H9 (cell line): ENCODE measurements around the gene CWC27. TPM values are rescaled to one million over a fixed set of nuclear protein-coding genes. Genes with fewer than 3 reads are reported as not detected.

Experiments
- DNase-seq: peaks from one replicate; pipeline ENCODE4 v3.0.0-alpha.2; 2017
- H2AFZ ChIP-seq: one replicate; pipeline ENCODE4 v1.6.1; 2013; ENCODE audit warnings: mild to moderate bottlenecking, low read length, control low read depth, moderate library complexity
- H2AK5ac ChIP-seq: 2 replicates; pipeline ENCODE4 v1.6.1; 2013; ENCODE audit warnings: low read length, control low read depth, mixed read lengths; ENCODE audit not compliant: insufficient read length
- H2BK120ac ChIP-seq: one replicate; pipeline ENCODE4 v1.6.1; 2013; ENCODE audit warnings: low read depth, mild to moderate bottlenecking, low read length, control low read depth, inconsistent platforms; ENCODE audit not compliant: poor library complexity, severe bottlenecking
- H2BK12ac ChIP-seq: 2 replicates; pipeline ENCODE4 v1.6.1; 2013; ENCODE audit warnings: low read length, control low read depth, mixed read lengths, low read depth; ENCODE audit not compliant: insufficient read length
- H2BK15ac ChIP-seq: 2 replicates; pipeline ENCODE4 v1.6.1; 2013; ENCODE audit warnings: low read depth, low read length, control low read depth
- H2BK20ac ChIP-seq: one replicate; pipeline ENCODE4 v1.6.1; 2013; ENCODE audit warnings: low read depth, mild to moderate bottlenecking, low read length, control low read depth, inconsistent platforms; ENCODE audit not compliant: poor library complexity, severe bottlenecking
- H2BK5ac ChIP-seq: 2 replicates; pipeline ENCODE4 v1.6.1; 2013; ENCODE audit warnings: low read length, control low read depth, mixed read lengths; ENCODE audit not compliant: insufficient read length
- H3K14ac ChIP-seq: 2 replicates; pipeline ENCODE4 v1.6.1; 2013; ENCODE audit warnings: low read length, control low read depth; ENCODE audit not compliant: insufficient read depth
- H3K18ac ChIP-seq: 2 replicates; pipeline ENCODE4 v1.6.1; 2013; ENCODE audit warnings: low read depth, mild to moderate bottlenecking, mixed read lengths, low read length, control low read depth; ENCODE audit not compliant: insufficient read length
- H3K23ac ChIP-seq: 2 replicates; pipeline ENCODE4 v1.6.1; 2013; ENCODE audit warnings: low read length, control low read depth, mixed read lengths, low read depth; ENCODE audit not compliant: insufficient read length
- H3K23me2 ChIP-seq: 2 replicates; pipeline ENCODE4 v1.6.1; 2013; ENCODE audit warnings: low read depth, mild to moderate bottlenecking, mixed read lengths, low read length, control low read depth; ENCODE audit not compliant: insufficient read length, poor library complexity, severe bottlenecking
- H3K27ac ChIP-seq: 2 replicates; pipeline ENCODE4 v1.5.1; 2013; ENCODE audit warnings: low read length, control low read depth, mixed read lengths, low read depth; ENCODE audit not compliant: insufficient read length
- H3K27me3 ChIP-seq: 2 replicates; pipeline ENCODE4 v1.6.1; 2013; ENCODE audit warnings: low read length, control low read depth, inconsistent platforms; ENCODE audit not compliant: insufficient read depth
- H3K4ac ChIP-seq: 2 replicates; pipeline ENCODE4 v1.6.1; 2013; ENCODE audit warnings: low read depth, mild to moderate bottlenecking, control low read depth, inconsistent platforms, low read length, moderate library complexity
- H3K4me1 ChIP-seq: 2 replicates; pipeline ENCODE4 v1.6.1; 2013; ENCODE audit warnings: low read length, control low read depth, inconsistent platforms; ENCODE audit not compliant: insufficient read depth
- H3K4me2 ChIP-seq: 2 replicates; pipeline ENCODE4 v1.6.1; 2013; ENCODE audit warnings: low read length, control low read depth, mixed read lengths; ENCODE audit not compliant: insufficient read length, insufficient read depth
- H3K56ac ChIP-seq: 2 replicates; pipeline ENCODE4 v1.6.1; 2013; ENCODE audit warnings: low read depth, mild to moderate bottlenecking, mixed read lengths, low read length, control low read depth; ENCODE audit not compliant: insufficient read length
- H3K79me1 ChIP-seq: 2 replicates; pipeline ENCODE4 v1.6.1; 2013; ENCODE audit warnings: low read depth, mild to moderate bottlenecking, moderate library complexity, low read length, control low read depth, inconsistent platforms; ENCODE audit not compliant: insufficient read depth, poor library complexity, severe bottlenecking
- H3K79me2 ChIP-seq: 2 replicates; pipeline ENCODE4 v1.6.1; 2013; ENCODE audit warnings: low read length, control low read depth, inconsistent platforms; ENCODE audit not compliant: insufficient read depth
- H3K9ac ChIP-seq: 2 replicates; pipeline ENCODE4 v1.6.1; 2013; ENCODE audit warnings: low read length, control low read depth, mixed read lengths; ENCODE audit not compliant: insufficient read length; ENCODE audit errors: extremely low read depth
- H3K9me3 ChIP-seq: one replicate; pipeline ENCODE4 v1.6.1; 2013; ENCODE audit warnings: low read depth, low read length, inconsistent platforms; ENCODE audit not compliant: control insufficient read depth
- H3T11ph ChIP-seq: one replicate; pipeline ENCODE4 v1.6.1; 2013; ENCODE audit warnings: mild to moderate bottlenecking, low read length, control low read depth, inconsistent platforms
- H4K20me1 ChIP-seq: one replicate; pipeline ENCODE4 v1.6.1; 2013; ENCODE audit not compliant: control insufficient read depth, insufficient read length, insufficient read depth
- H4K5ac ChIP-seq: 2 replicates; pipeline ENCODE4 v1.6.1; 2013; ENCODE audit warnings: low read depth, mild to moderate bottlenecking, mixed read lengths, low read length, control low read depth; ENCODE audit not compliant: insufficient read length
- H4K8ac ChIP-seq: replicated peaks from 2 replicates; pipeline ENCODE4 v1.6.1; 2013; ENCODE audit warnings: low read length, control low read depth, mixed read lengths, low read depth; ENCODE audit not compliant: insufficient read length
- H4K91ac ChIP-seq: 2 replicates; pipeline ENCODE4 v1.6.1; 2013; ENCODE audit warnings: low read depth, mild to moderate bottlenecking, moderate library complexity, mixed read lengths, low read length, control low read depth; ENCODE audit not compliant: insufficient read length
- H3K27ac Mint-ChIP-seq, 3 experiments: 2 replicates in 2 of 3; 3 replicates in 1 of 3; pipeline ENCODE4 v1.8.0; 2020 to 2021; ENCODE audit warnings: mixed read lengths in 3 of 3, mild to moderate bottlenecking in 1 of 3, moderate library complexity in 1 of 3
- H3K27me3 Mint-ChIP-seq: 2 replicates; pipeline ENCODE4 v1.8.0; 2021; ENCODE audit warnings: low read depth, mild to moderate bottlenecking, moderate library complexity, mixed read lengths
- H3K36me3 Mint-ChIP-seq, 3 experiments: 2 replicates in 2 of 3; 3 replicates in 1 of 3; pipeline ENCODE4 v1.8.0; 2020 to 2021; ENCODE audit warnings: low read depth in 3 of 3, mixed read lengths in 3 of 3; ENCODE audit not compliant: insufficient read depth in 1 of 3
- H3K4me1 Mint-ChIP-seq, 2 experiments: 2 replicates each; pipeline ENCODE4 v1.8.0; 2020; ENCODE audit warnings: mixed read lengths in 2 of 2
- H3K4me3 Mint-ChIP-seq, 2 experiments: 2 replicates in 1 of 2; 3 replicates in 1 of 2; pipeline ENCODE4 v1.8.0; 2020 to 2021; ENCODE audit warnings: mild to moderate bottlenecking in 2 of 2, mixed read lengths in 2 of 2, moderate library complexity in 1 of 2
- H3K9me3 Mint-ChIP-seq, 2 experiments: 2 replicates in 1 of 2; 3 replicates in 1 of 2; pipeline ENCODE4 v1.8.0; 2020; ENCODE audit warnings: mild to moderate bottlenecking in 2 of 2, mixed read lengths in 2 of 2, moderate library complexity in 1 of 2
- total RNA-seq: library from RNA; stranded (reverse); gene quantifications from 2 replicates; pipeline ENCODE4 v1.2.1, GENCODE V29; 2021
- TF ChIP-seq, protein P1 (sequence below): fragments of 200-600 bp; sonication (generic); conservative IDR thresholded peaks from 3 replicates; pipeline ENCODE4 v1.8.0; 2021; ENCODE audit warnings: antibody characterized with exemption, mild to moderate bottlenecking

CWC27 gene
- total RNA-seq, 1 experiment from 2014 or later = 41.9 TPM

GRCh38 chr5:65017636-65018035 lies 248.9 kb downstream of the CWC27 start:
- Histone ChIP-seq H3K27me3 (no peaks in the 10 kb centered on the region), H3K4ac (no peak overlapping the region), H2BK15ac (no peak overlapping the region), H2AK5ac (no peak overlapping the region), H4K20me1 (no peaks in the 10 kb centered on the region), H3K56ac (no peak overlapping the region), H4K91ac (no peak overlapping the region), H3K18ac (no peak overlapping the region), H3K79me2 (no peaks in the 10 kb centered on the region), H3K27ac (no peak overlapping the region), H2BK120ac (no peak overlapping the region), H2BK5ac (no peak overlapping the region), H3T11ph (no peak overlapping the region), H2AFZ (no peak overlapping the region), H3K4me1 (no peaks in the 10 kb centered on the region), H3K4me2 (no peak overlapping the region), H4K8ac (no peak overlapping the region), H3K14ac (no peak overlapping the region), H3K9ac (no peak overlapping the region), H3K23ac (no peak overlapping the region), H3K23me2 (no peaks in the 10 kb centered on the region), H3K9me3 (no peaks in the 10 kb centered on the region), H3K79me1 (no peaks in the 10 kb centered on the region), H2BK12ac (no peak overlapping the region), H4K5ac (no peak overlapping the region), H2BK20ac (no peak overlapping the region)
- no peak overlapping the region for H3K27ac Mint-ChIP-seq
- no peaks in the 10 kb centered on the region for H3K4me1 Mint-ChIP-seq
- no peak for DNase-seq
- no peaks in the 10 kb centered on the region; a peak in 1 of 7 replicates for H3K36me3 Mint-ChIP-seq
- H3K9me3 Mint-ChIP-seq = no peaks in the 10 kb centered on the region
- TF ChIP-seq, protein P1, sequence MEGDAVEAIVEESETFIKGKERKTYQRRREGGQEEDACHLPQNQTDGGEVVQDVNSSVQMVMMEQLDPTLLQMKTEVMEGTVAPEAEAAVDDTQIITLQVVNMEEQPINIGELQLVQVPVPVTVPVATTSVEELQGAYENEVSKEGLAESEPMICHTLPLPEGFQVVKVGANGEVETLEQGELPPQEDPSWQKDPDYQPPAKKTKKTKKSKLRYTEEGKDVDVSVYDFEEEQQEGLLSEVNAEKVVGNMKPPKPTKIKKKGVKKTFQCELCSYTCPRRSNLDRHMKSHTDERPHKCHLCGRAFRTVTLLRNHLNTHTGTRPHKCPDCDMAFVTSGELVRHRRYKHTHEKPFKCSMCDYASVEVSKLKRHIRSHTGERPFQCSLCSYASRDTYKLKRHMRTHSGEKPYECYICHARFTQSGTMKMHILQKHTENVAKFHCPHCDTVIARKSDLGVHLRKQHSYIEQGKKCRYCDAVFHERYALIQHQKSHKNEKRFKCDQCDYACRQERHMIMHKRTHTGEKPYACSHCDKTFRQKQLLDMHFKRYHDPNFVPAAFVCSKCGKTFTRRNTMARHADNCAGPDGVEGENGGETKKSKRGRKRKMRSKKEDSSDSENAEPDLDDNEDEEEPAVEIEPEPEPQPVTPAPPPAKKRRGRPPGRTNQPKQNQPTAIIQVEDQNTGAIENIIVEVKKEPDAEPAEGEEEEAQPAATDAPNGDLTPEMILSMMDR = no peak
- no peak overlapping the region for H3K4me3 Mint-ChIP-seq
- no peaks in the 10 kb centered on the region for H3K27me3 Mint-ChIP-seq
